ENCODE results near the gene NLGN3.

The NLGN3 gene

DNA sequence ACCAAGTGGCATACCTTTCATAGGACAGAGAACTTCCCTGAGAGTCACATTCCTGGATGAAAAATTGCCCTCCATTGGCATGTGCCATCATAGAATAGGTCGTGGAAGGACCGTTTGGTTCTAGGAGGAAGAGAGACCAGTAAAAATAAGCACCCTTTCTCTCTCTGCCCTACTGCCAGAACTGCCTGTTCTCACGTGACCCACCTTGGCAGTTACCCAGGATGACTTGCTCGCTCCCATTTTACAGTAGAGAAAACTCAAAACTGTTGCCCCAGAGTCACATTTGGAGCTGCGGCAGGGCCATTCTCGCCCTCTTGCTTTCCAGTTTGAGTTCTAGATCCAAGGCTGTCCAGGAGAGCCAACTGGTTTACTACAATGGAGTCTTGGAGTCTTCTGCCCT is 1.1 kb upstream of the NLGN3 start:
- Mint-ChIP-seq H3K9me3 (no peaks in the 10 kb centered on the region), H3K27me3 (no peaks in the 10 kb centered on the region), H3K4me1 (ENCODE audit: low read depth) (peaks cover 50% of the 10 kb centered on the region), H3K36me3 (ENCODE audit: low read depth) (peaks cover 48% of the 10 kb centered on the region), H3K4me3 (no peak overlapping the region), H3K27ac (peak overlapping the region; percentile 73)
- intact Hi-C loops (cut with micrococcal nuclease) = no loop called here

DNA sequence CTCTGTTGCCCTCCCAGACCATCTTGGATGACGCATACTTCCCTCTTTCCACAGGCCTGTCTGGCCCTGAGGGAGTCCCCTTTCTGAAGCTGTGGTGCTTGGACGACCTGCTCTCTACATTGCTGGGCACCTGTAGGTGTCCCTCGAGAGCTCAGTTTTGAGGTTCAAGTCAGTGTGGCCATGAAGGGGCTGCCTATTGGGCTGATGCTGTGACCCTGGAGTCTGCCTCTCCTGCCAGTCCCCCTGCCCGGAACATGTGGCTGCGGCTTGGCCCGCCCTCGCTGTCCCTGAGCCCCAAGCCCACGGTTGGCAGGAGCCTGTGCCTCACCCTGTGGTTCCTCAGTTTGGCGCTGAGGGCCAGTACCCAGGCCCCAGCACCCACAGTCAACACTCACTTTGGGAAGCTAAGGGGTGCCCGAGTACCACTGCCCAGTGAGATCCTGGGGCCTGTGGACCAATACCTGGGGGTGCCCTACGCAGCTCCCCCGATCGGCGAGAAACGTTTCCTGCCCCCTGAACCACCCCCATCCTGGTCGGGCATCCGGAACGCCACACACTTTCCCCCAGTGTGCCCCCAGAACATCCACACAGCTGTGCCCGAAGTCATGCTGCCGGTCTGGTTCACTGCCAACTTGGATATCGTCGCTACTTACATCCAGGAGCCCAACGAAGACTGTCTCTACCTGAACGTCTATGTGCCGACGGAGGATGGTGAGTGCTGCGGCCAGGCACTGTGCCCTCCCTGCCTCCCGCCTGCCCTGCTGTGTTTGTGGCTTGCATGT is 3.0 kb downstream of the NLGN3 start:
- H3K36me3 Mint-ChIP-seq (ENCODE audit: low read depth) = peaks cover 15% of the 10 kb centered on the region
- H3K4me1 Mint-ChIP-seq (ENCODE audit: low read depth) = peaks cover 67% of the 10 kb centered on the region
- intact Hi-C loops (cut with micrococcal nuclease) = no loop called here
- H3K9me3 Mint-ChIP-seq = no peaks in the 10 kb centered on the region
- no peaks in the 10 kb centered on the region for H3K27me3 Mint-ChIP-seq
- H3K4me3 Mint-ChIP-seq = no peak overlapping the region
- H3K27ac Mint-ChIP-seq = peak overlapping the region; percentile 53

DNA sequence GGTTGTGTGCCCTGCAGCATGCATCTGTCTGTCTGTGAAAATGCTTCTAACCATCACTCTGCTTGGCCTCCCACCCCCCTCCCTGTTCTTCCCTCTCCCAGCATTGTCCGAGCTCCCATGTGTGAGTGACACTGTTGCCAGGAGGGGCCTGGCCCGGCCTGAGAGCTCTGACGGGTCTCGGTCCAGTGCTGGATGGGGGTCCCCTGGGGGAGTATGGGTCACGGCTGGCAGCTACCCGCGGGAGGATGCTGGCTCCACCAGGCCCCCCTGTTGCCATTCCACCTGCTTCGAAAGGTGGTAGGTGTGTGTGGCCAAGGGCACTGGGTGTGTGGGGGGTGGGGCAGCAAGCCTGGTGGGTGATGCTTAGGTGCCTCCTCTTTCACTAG is 3.6 kb downstream of the NLGN3 start:
- Mint-ChIP-seq H3K36me3 (ENCODE audit: low read depth) (peaks cover 15% of the 10 kb centered on the region), H3K4me3 (no peak overlapping the region), H3K9me3 (no peaks in the 10 kb centered on the region), H3K27me3 (no peaks in the 10 kb centered on the region), H3K27ac (no peak overlapping the region), H3K4me1 (ENCODE audit: low read depth) (peaks cover 70% of the 10 kb centered on the region)
- intact Hi-C loops (cut with micrococcal nuclease) = no loop called here

DNA sequence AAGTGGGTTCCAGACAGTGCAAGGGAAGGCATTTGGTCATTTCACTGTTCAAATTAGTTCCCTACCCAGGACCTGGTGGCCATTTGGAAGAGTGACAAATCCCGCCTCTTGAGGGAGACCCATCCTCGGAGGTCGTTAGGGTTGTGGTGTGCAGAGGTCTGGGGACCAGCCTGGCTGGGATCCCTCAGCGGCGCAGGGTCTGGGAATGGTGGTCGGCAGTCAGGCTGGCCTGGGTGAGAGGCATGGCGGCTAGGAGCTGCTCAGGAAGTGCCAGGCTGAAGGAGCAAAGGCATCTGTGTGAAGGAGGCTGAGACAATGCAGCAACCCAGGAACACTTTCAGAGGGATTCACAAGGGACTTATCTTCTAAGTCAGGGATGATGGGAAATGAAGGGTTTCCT is 6.7 kb downstream of the NLGN3 start:
- Mint-ChIP-seq H3K36me3 (ENCODE audit: low read depth) (peaks cover 29% of the 10 kb centered on the region), H3K27me3 (no peaks in the 10 kb centered on the region), H3K27ac (peak overlapping the region; percentile 30)

DNA sequence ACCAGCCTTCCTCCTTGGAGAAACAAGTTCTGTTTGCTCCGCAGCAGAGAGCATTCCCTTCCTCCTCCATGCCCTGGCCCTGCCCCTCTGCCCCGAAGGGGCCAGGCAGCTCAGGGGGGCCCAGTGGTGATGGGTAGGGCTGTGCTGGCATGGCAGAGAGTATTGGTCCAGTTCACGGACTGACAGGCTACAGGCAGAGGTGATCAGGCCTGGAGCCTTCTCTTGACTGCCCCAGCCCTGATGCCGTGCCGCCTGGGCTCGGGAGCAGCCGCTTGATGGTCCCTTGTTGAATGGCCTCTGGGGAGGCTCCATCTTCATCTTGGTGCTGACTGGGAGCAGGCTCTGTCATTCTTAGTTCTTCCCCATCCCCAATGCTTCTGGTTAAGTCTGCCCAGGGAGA is 9.6 kb downstream of the NLGN3 start:
- intact Hi-C loops (cut with micrococcal nuclease) = no loop called here
- Mint-ChIP-seq H3K4me3 (no peak overlapping the region), H3K9me3 (no peaks in the 10 kb centered on the region), H3K36me3 (ENCODE audit: low read depth) (peaks cover 41% of the 10 kb centered on the region), H3K27ac (peak overlapping the region; percentile 38), H3K4me1 (ENCODE audit: low read depth) (peaks cover 52% of the 10 kb centered on the region), H3K27me3 (no peaks in the 10 kb centered on the region)

More for the DNA sequence above, 6.7 kb downstream of the NLGN3 start:
- H3K4me1 Mint-ChIP-seq (ENCODE audit: low read depth) = peaks cover 67% of the 10 kb centered on the region
- H3K4me3 Mint-ChIP-seq = no peak overlapping the region
- intact Hi-C loops (cut with micrococcal nuclease) = no loop called here
- H3K9me3 Mint-ChIP-seq = no peaks in the 10 kb centered on the region

DNA sequence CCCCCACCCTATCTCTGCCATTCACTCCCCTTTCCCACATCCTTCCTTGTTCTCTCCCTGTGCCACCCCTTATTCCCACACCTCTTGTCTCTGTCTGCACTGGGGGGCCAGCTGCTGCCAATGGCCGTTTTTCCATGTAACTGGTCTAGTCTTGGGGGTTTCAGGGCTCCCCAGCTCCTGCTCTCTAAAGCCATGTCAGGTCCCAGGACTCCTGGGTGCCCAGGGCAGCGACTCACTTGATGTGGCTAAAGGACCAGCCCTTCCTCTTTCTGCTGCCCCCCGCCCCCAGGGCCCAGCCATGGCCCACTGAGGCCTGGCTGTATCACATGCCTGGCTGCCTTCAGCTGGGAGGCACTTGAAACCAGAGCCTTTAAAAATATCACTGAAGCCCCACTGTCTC is 10.0 kb downstream of the NLGN3 start:
- intact Hi-C loops (cut with micrococcal nuclease) = no loop called here
- H3K4me3 Mint-ChIP-seq = no peak overlapping the region
- peaks cover 43% of the 10 kb centered on the region for H3K36me3 Mint-ChIP-seq (ENCODE audit: low read depth)
- peak overlapping the region; percentile 38 for H3K27ac Mint-ChIP-seq
- peaks cover 52% of the 10 kb centered on the region for H3K4me1 Mint-ChIP-seq (ENCODE audit: low read depth)
- no peaks in the 10 kb centered on the region for H3K27me3 Mint-ChIP-seq
- no peaks in the 10 kb centered on the region for H3K9me3 Mint-ChIP-seq

DNA sequence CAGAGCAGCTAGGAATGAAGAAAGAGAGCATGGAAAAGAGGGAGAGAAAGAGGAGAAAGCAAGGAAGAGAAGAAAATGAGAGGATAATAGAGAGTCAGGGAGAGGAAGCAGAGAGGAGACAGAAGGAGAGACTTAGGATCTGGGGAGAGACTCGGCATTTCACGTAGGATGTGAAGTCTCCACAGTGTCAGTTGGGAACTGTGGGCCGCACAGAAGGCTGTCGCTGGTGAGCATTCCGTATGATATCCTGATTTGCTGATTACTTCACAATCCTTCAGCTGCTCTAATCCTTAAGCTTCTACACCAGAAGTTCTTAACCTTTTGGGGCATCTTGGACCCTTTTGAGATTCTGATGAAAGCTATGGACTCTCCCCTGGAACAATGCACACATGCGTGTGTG is 14.0 kb downstream of the NLGN3 start:
- no peaks in the 10 kb centered on the region for H3K9me3 Mint-ChIP-seq
- no peak overlapping the region for H3K4me3 Mint-ChIP-seq
- peaks cover 44% of the 10 kb centered on the region for H3K36me3 Mint-ChIP-seq (ENCODE audit: low read depth)
- H3K27ac Mint-ChIP-seq = peak overlapping the region; percentile 16
- no peaks in the 10 kb centered on the region for H3K27me3 Mint-ChIP-seq
- intact Hi-C loops (cut with micrococcal nuclease) = no loop called here
- H3K4me1 Mint-ChIP-seq (ENCODE audit: low read depth) = peaks cover 36% of the 10 kb centered on the region

DNA sequence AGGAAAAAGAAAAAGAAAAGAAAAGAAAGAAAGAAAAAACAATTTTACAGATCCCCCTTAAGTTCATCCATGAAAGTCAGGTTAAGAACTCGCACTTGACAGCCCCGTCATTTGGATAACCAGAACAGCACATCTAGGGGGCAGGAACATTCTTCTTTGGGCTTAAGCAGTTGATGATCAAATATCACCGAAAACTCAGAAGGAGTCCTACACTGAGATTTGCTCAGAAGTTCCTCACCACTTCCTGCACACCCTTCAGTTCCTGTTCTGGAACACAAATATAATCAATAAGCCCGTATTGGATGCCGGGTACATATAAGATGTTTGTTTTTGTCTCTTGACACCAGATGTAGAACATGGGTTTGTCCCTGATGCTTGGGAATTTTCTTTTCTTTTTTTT is 14.7 kb downstream of the NLGN3 start:
- peaks cover 38% of the 10 kb centered on the region for H3K4me1 Mint-ChIP-seq (ENCODE audit: low read depth)
- no peaks in the 10 kb centered on the region for H3K27me3 Mint-ChIP-seq
- intact Hi-C loops (cut with micrococcal nuclease) = no loop called here
- H3K27ac Mint-ChIP-seq = no peak overlapping the region
- peaks cover 46% of the 10 kb centered on the region for H3K36me3 Mint-ChIP-seq (ENCODE audit: low read depth)
- no peaks in the 10 kb centered on the region for H3K9me3 Mint-ChIP-seq
- no peak overlapping the region for H3K4me3 Mint-ChIP-seq

DNA sequence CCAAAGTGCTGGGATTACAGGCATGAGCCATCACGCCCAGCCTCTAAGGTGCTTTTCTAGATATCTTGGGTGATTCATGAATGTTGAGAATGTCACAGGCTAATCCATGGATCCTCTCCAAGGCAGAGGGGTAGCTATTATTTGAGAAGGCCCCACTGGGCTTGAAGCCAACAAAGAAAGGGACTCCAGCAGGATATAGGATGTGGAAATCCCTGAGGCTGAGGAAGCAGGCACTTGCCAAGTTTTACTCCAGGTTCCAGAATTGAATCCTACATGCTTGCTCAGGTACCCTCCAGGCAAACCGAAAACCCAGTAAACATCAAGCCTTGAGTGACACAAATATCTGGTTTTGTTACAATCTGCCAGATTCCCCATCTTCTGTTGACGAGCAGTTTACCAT is 15.8 kb downstream of the NLGN3 start:
- Mint-ChIP-seq H3K9me3 (no peaks in the 10 kb centered on the region), H3K4me3 (no peak overlapping the region), H3K27me3 (no peaks in the 10 kb centered on the region), H3K27ac (no peak overlapping the region), H3K36me3 (ENCODE audit: low read depth) (peaks cover 47% of the 10 kb centered on the region), H3K4me1 (ENCODE audit: low read depth) (peaks cover 28% of the 10 kb centered on the region)
- intact Hi-C loops (cut with micrococcal nuclease) = no loop called here

DNA sequence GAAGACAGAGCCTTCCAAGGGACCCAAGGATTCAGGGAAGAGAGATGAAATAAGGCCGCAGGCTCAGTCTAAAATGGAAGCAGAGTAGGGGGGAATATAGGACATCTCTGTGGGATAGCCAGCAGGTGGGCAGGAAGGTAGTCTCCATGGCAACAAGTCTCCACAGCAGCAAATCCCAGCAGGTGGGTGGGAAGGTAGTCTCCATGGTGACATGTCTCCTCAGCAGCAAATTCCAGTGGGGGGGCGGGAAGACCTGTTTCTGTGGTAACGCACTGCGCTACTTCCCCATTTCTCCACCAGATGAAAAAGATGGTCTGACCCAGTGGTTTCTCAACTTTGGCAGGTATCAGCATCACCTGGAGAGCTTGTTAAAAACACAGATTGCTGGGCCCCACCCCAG is 18.3 kb downstream of the NLGN3 start:
- intact Hi-C loops (cut with micrococcal nuclease) = no loop called here

DNA sequence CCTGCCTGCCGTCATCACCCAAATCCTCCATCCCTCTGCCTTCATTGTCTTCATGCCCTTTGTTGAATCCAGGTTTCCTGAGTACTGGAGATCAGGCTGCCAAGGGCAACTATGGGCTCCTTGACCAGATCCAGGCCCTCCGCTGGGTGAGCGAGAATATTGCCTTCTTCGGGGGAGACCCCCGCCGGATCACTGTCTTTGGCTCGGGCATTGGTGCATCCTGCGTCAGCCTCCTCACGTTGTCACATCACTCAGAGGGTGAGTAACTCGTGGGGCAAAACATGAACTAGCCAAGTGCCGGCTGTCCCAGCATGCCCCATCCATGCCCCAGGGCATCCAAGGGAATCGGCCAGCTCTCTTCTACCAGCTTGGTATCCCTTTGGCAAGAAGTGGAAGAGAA is 19.4 kb downstream of the NLGN3 start:
- H3K9me3 Mint-ChIP-seq = no peaks in the 10 kb centered on the region
- intact Hi-C loops (cut with micrococcal nuclease) = no loop called here
- peaks cover 15% of the 10 kb centered on the region for H3K4me1 Mint-ChIP-seq (ENCODE audit: low read depth)
- no peaks in the 10 kb centered on the region for H3K27me3 Mint-ChIP-seq
- no peak overlapping the region for H3K27ac Mint-ChIP-seq
- peaks cover 62% of the 10 kb centered on the region for H3K36me3 Mint-ChIP-seq (ENCODE audit: low read depth)
- no peak overlapping the region for H3K4me3 Mint-ChIP-seq

More for the DNA sequence above, 18.3 kb downstream of the NLGN3 start:
- Mint-ChIP-seq H3K27me3 (no peaks in the 10 kb centered on the region), H3K4me3 (no peak overlapping the region), H3K27ac (no peak overlapping the region), H3K9me3 (no peaks in the 10 kb centered on the region), H3K36me3 (ENCODE audit: low read depth) (peaks cover 65% of the 10 kb centered on the region), H3K4me1 (ENCODE audit: low read depth) (peaks cover 15% of the 10 kb centered on the region)

DNA sequence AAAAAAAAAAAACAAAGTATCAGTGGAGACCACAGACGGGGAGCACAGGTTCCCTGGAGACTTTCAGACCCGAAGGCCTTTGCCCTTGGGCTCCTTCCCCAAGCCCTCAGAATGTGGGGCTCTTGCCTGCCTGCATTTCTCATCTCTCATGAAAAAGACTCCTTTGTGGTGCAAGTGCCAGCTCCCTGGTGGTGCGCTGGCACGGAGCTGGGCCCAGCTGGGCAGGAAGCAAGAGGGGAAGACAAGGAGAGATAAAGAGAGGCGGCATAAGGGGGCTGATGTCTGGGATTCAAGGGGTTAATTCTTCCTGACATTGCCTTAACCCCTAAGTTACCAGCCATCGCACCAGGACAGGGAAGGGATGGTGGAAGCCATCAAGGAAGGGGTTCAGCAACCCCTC is 21.8 kb downstream of the NLGN3 start:
- no peaks in the 10 kb centered on the region for H3K27me3 Mint-ChIP-seq
- H3K27ac Mint-ChIP-seq = no peak overlapping the region
- intact Hi-C loops (cut with micrococcal nuclease) = no loop called here
- no peaks in the 10 kb centered on the region for H3K9me3 Mint-ChIP-seq
- H3K36me3 Mint-ChIP-seq (ENCODE audit: low read depth) = peaks cover 71% of the 10 kb centered on the region
- H3K4me3 Mint-ChIP-seq = no peak overlapping the region
- H3K4me1 Mint-ChIP-seq (ENCODE audit: low read depth) = peaks cover 30% of the 10 kb centered on the region

DNA sequence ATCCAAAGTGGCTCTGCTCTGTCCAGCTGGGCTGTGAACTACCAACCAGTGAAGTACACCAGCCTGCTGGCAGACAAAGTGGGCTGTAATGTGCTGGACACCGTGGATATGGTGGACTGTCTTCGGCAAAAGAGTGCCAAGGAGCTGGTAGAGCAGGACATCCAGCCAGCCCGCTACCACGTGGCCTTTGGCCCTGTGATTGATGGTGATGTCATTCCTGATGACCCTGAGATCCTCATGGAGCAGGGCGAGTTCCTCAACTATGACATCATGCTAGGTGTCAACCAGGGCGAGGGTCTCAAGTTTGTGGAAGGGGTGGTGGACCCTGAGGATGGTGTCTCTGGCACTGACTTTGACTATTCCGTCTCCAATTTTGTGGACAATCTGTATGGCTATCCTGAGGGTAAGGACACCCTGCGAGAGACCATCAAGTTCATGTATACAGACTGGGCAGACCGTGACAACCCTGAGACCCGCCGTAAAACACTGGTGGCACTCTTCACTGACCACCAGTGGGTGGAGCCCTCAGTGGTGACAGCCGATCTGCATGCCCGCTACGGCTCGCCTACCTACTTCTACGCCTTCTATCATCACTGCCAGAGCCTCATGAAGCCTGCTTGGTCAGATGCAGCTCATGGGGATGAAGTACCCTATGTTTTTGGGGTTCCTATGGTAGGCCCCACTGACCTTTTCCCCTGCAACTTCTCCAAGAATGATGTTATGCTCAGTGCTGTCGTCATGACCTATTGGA is 22.6 kb downstream of the NLGN3 start:
- intact Hi-C loops (cut with micrococcal nuclease) = no loop called here
- Mint-ChIP-seq H3K36me3 (ENCODE audit: low read depth) (peaks cover 64% of the 10 kb centered on the region), H3K27ac (no peak overlapping the region), H3K27me3 (no peaks in the 10 kb centered on the region), H3K4me1 (ENCODE audit: low read depth) (peaks cover 37% of the 10 kb centered on the region), H3K4me3 (no peak overlapping the region), H3K9me3 (no peaks in the 10 kb centered on the region)

DNA sequence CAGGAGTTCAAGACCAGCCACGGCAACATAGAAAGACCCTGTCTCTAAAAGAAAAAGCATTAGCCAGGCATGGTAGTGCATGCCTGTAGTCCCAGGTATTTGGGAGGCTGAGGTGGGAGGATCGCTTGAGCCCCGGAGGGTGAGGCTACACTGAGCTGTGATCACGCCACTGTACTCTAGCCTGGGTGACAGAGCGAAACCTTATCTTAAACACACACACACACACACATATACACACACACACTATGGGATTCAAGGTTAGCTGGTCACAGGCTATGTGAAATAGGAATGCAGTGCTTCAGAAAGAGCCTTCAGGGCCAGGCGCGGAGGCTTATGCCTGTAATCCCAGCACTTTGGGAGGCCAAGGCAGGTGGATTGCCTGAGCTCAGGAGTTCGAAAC is 23.5 kb downstream of the NLGN3 start:
- Mint-ChIP-seq H3K4me1 (ENCODE audit: low read depth) (peaks cover 32% of the 10 kb centered on the region), H3K27me3 (no peaks in the 10 kb centered on the region), H3K36me3 (ENCODE audit: low read depth) (peaks cover 58% of the 10 kb centered on the region), H3K9me3 (no peaks in the 10 kb centered on the region), H3K4me3 (no peak overlapping the region), H3K27ac (no peak overlapping the region)
- intact Hi-C loops (cut with micrococcal nuclease) = no loop called here

Data from dendritic cell treated with granulocyte-macrophage colony-stimulating factor and Interleukin-4, amounts not matched to agents 40 ng/mL and 50 ng/mL, for 4 days (primary cell).